GM23338 (cell line): ENCODE data around the gene FAM168B. TPM values are rescaled to one million over a fixed set of nuclear protein-coding genes. Genes with fewer than 3 reads are reported as not detected.

ENCODE experiments used
- ATAC-seq: fragments of 200-7000 bp; cut with Tn5 transposase; 3 replicates; pipeline ENCODE4 v1.9.1; 2020
- DNase-seq: peaks from one replicate; pipeline ENCODE4 v3.0.0-alpha.2; 2015; ENCODE audit warnings: low spot score
- H2AFZ ChIP-seq: fragments of 200-600 bp; sonication (generic); 2 replicates; pipeline ENCODE4 v1.8.0; 2016; ENCODE audit warnings: antibody characterized with exemption, mild to moderate bottlenecking, moderate library complexity
- H3F3A ChIP-seq: fragments of 200-600 bp; sonication (generic); replicated peaks from 2 replicates; pipeline ENCODE4 v1.8.0; 2017; ENCODE audit warnings: antibody characterized with exemption, mixed run types, low read depth
- H3K27ac ChIP-seq: fragments of 200-600 bp; sonication (generic); 2 replicates; pipeline ENCODE4 v1.6.1; 2016; ENCODE audit warnings: low read depth
- H3K27me3 ChIP-seq: fragments of 200-600 bp; sonication (generic); 2 replicates; pipeline ENCODE4 v1.8.0; 2016; ENCODE audit warnings: mild to moderate bottlenecking, mixed run types, moderate library complexity; ENCODE audit not compliant: insufficient read depth
- H3K36me3 ChIP-seq: fragments of 200-600 bp; sonication (generic); 2 replicates; pipeline ENCODE4 v1.8.0; 2016; ENCODE audit warnings: mild to moderate bottlenecking; ENCODE audit not compliant: insufficient read depth
- H3K4me1 ChIP-seq: fragments of 200-600 bp; sonication (generic); 2 replicates; pipeline ENCODE4 v1.8.0; 2016; ENCODE audit warnings: mild to moderate bottlenecking, moderate library complexity; ENCODE audit not compliant: insufficient read depth
- H3K4me2 ChIP-seq: fragments of 200-600 bp; sonication (generic); 2 replicates; pipeline ENCODE4 v1.7.1; 2017; ENCODE audit warnings: mixed run types
- H3K4me3 ChIP-seq: fragments of 200-600 bp; sonication (generic); 2 replicates; pipeline ENCODE4 v1.6.1; 2016; ENCODE audit warnings: mixed run types
- H3K79me2 ChIP-seq: fragments of 200-600 bp; sonication (generic); replicated peaks from 2 replicates; pipeline ENCODE4 v1.8.0; 2017; ENCODE audit warnings: mild to moderate bottlenecking; ENCODE audit not compliant: insufficient read depth
- H3K9me2 ChIP-seq: fragments of 200-600 bp; sonication (generic); 2 replicates; pipeline ENCODE4 v1.8.0; 2017; ENCODE audit not compliant: insufficient read depth
- H4K20me1 ChIP-seq: fragments of 200-600 bp; sonication (generic); replicated peaks from 2 replicates; pipeline ENCODE4 v1.8.0; 2017; ENCODE audit warnings: mild to moderate bottlenecking; ENCODE audit not compliant: insufficient read depth
- H3K27ac Mint-ChIP-seq: 2 replicates; pipeline ENCODE4 v1.8.0; 2020; ENCODE audit warnings: inconsistent platforms, mild to moderate bottlenecking, moderate library complexity, mixed read lengths
- H3K27me3 Mint-ChIP-seq: 3 replicates; pipeline ENCODE4 v1.8.0; 2022; ENCODE audit warnings: low read depth, mild to moderate bottlenecking, moderate library complexity, mixed read lengths, inconsistent platforms; ENCODE audit not compliant: insufficient read depth, poor library complexity
- H3K36me3 Mint-ChIP-seq: 3 replicates; pipeline ENCODE4 v1.8.0; 2021; ENCODE audit warnings: low read depth, mild to moderate bottlenecking, inconsistent platforms, moderate library complexity, mixed read lengths
- H3K4me1 Mint-ChIP-seq: 3 replicates; pipeline ENCODE4 v1.8.0; 2020; ENCODE audit warnings: mild to moderate bottlenecking, inconsistent platforms, mixed read lengths
- H3K4me3 Mint-ChIP-seq: 3 replicates; pipeline ENCODE4 v1.8.0; 2021; ENCODE audit warnings: moderate library complexity, mild to moderate bottlenecking, inconsistent platforms, mixed read lengths
- H3K9me3 Mint-ChIP-seq: 3 replicates; pipeline ENCODE4 v1.8.0; 2020; ENCODE audit warnings: moderate library complexity, mild to moderate bottlenecking, inconsistent platforms, mixed read lengths
- CREB1 ChIP-seq: fragments of 250-450 bp; sonication (Bioruptor Pico); IDR thresholded peaks from 2 replicates; pipeline ENCODE4 v1.5.0; 2020; ENCODE audit warnings: low read depth, mild to moderate bottlenecking, moderate library complexity
- EZH2 ChIP-seq: fragments of 200-600 bp; sonication (generic); IDR thresholded peaks from one replicate; pipeline ENCODE4 v1.8.0; 2017; ENCODE audit warnings: antibody characterized with exemption, mild to moderate bottlenecking, low read depth; ENCODE audit not compliant: unreplicated experiment
- EZH2phosphoT487 ChIP-seq: fragments of 200-600 bp; sonication (generic); IDR thresholded peaks from one replicate; pipeline ENCODE4 v1.8.1; 2018; ENCODE audit warnings: antibody characterized with exemption; ENCODE audit not compliant: unreplicated experiment
- JUNB ChIP-seq: IDR thresholded peaks from one replicate; pipeline ENCODE4 v1.6.1; 2016; ENCODE audit warnings: antibody characterized with exemption; ENCODE audit not compliant: unreplicated experiment
- NANOG ChIP-seq: IDR thresholded peaks from 2 replicates; pipeline ENCODE4 v1.6.1; 2016; ENCODE audit warnings: antibody characterized with exemption, borderline replicate concordance
- POLR2AphosphoS5 ChIP-seq: IDR thresholded peaks from 2 replicates; pipeline ENCODE4 v1.6.1; 2016; ENCODE audit warnings: antibody characterized with exemption, low read depth
- STAT1 ChIP-seq: IDR thresholded peaks from one replicate; pipeline ENCODE4 v1.6.1; 2016; ENCODE audit warnings: antibody characterized with exemption; ENCODE audit not compliant: unreplicated experiment
- ZNF114 ChIP-seq: fragments of 250-450 bp; sonication (Bioruptor Pico); IDR thresholded peaks from 2 replicates; pipeline ENCODE4 v1.5.0; 2020; ENCODE audit warnings: mild to moderate bottlenecking, moderate library complexity
- ZNF331 ChIP-seq: fragments of 250-450 bp; sonication (Bioruptor Pico); IDR thresholded peaks from 2 replicates; pipeline ENCODE4 v1.5.0; 2020; ENCODE audit warnings: low read depth, mild to moderate bottlenecking, moderate library complexity
- polyA plus RNA-seq: library from polyadenylated mRNA; unstranded; fragments of >200 nt; fragmentation: Nextera tagmentation; extraction: Ambion mirVana; gene quantifications from 2 replicates; pipeline ENCODE4 v1.2.1, GENCODE V29; 2016
- total RNA-seq: library from RNA; depleted of rRNA; stranded (reverse); fragments of >200 nt; shearing (Covaris generic); gene quantifications from 2 replicates; pipeline ENCODE4 v1.2.3, GENCODE V29; 2014
- TF ChIP-seq, protein P1 (sequence below): fragments of 250-450 bp; sonication (Bioruptor Pico); IDR thresholded peaks from 2 replicates; pipeline ENCODE4 v1.5.0; 2020; ENCODE audit warnings: mild to moderate bottlenecking, moderate library complexity
- TF ChIP-seq, protein P2 (sequence below): IDR thresholded peaks from 2 replicates; pipeline ENCODE4 v1.6.1; 2016; ENCODE audit warnings: antibody characterized with exemption
- TF ChIP-seq, protein P3 (sequence below), 2 experiments: fragments of 200-600 bp in 1 of 2; sonication (generic) in 1 of 2; conservative IDR thresholded peaks; 2 replicates each; pipeline versions ENCODE4 v1.5.1 to v1.6.1; 2016 to 2017; ENCODE audit warnings: antibody characterized with exemption in 2 of 2, low read depth in 2 of 2, mild to moderate bottlenecking in 2 of 2, moderate library complexity in 1 of 2
- TF ChIP-seq, protein P4 (sequence below): IDR thresholded peaks from one replicate; pipeline ENCODE4 v1.6.1; 2018; ENCODE audit warnings: antibody characterized with exemption; ENCODE audit not compliant: unreplicated experiment

The FAM168B gene
- total and polyA plus RNA-seq, 2 experiments from 2014 or later = 18.8 to 76.8 TPM

DNA sequence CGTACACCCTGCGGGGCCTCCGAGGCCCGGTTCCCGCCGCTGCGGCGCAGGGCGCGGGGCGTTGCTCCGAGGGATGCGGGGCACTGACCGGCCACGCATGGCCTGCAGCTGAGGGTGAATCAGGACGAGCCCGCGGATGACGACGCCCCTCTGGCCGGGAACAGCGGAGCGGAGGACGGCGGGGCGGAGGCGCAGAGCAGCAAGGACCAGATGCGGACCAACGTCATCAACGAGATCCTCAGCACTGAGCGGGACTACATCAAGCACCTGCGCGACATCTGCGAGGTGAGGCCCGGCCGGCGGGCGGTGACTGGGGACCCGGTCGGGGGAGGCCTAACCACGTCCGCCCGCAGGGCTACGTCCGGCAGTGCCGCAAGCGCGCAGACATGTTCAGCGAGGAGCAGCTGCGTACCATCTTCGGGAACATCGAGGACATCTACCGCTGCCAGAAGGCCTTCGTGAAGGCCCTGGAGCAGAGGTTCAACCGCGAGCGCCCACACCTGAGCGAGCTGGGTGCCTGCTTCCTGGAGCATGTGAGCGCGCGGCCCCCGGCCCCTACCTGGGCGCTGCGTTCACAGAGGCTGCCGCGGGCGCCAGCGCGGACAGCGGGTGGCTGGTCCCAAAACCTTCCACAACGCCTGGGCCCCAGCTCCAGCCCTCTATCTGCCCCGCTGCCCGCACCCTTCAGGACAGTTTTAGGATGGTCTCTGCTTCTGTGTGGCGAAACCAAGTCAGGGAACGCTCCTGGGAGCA lies 53.2 kb downstream of the FAM168B start:
- Histone ChIP-seq H3K79me2 (no peaks in the 10 kb centered on the region), H3K27ac (no peak overlapping the region), H3K9me2 (no peaks in the 10 kb centered on the region), H3K4me3 (no peak overlapping the region), H3K4me1 (no peaks in the 10 kb centered on the region; the same call in 1 of the 2 replicates), H3K27me3 (peaks cover 11% of the 10 kb centered on the region), H3F3A (no peaks in the 10 kb centered on the region), H4K20me1 (no peaks in the 10 kb centered on the region), H3K36me3 (no peaks in the 10 kb centered on the region), H3K4me2 (no peak overlapping the region), H2AFZ (no peak overlapping the region)
- Mint-ChIP-seq H3K9me3 (no peaks in the 10 kb centered on the region; the same call in 2 of the 3 replicates), H3K4me1 (peaks cover 9% of the 10 kb centered on the region; the same call in 2 of the 3 replicates), H3K27ac (no peak overlapping the region), H3K27me3 (peaks cover 30% of the 10 kb centered on the region), H3K4me3 (no peak overlapping the region), H3K36me3 (no peaks in the 10 kb centered on the region; the same call in 2 of the 3 replicates)
- ATAC-seq (peak; percentile 8), DNase-seq (no peak)
- TF ChIP-seq ZNF331 (CRISPR knock-in tag) = no peak
- no peak for TF ChIP-seq NANOG
- TF ChIP-seq JUNB = no peak
- TF ChIP-seq, protein P1, sequence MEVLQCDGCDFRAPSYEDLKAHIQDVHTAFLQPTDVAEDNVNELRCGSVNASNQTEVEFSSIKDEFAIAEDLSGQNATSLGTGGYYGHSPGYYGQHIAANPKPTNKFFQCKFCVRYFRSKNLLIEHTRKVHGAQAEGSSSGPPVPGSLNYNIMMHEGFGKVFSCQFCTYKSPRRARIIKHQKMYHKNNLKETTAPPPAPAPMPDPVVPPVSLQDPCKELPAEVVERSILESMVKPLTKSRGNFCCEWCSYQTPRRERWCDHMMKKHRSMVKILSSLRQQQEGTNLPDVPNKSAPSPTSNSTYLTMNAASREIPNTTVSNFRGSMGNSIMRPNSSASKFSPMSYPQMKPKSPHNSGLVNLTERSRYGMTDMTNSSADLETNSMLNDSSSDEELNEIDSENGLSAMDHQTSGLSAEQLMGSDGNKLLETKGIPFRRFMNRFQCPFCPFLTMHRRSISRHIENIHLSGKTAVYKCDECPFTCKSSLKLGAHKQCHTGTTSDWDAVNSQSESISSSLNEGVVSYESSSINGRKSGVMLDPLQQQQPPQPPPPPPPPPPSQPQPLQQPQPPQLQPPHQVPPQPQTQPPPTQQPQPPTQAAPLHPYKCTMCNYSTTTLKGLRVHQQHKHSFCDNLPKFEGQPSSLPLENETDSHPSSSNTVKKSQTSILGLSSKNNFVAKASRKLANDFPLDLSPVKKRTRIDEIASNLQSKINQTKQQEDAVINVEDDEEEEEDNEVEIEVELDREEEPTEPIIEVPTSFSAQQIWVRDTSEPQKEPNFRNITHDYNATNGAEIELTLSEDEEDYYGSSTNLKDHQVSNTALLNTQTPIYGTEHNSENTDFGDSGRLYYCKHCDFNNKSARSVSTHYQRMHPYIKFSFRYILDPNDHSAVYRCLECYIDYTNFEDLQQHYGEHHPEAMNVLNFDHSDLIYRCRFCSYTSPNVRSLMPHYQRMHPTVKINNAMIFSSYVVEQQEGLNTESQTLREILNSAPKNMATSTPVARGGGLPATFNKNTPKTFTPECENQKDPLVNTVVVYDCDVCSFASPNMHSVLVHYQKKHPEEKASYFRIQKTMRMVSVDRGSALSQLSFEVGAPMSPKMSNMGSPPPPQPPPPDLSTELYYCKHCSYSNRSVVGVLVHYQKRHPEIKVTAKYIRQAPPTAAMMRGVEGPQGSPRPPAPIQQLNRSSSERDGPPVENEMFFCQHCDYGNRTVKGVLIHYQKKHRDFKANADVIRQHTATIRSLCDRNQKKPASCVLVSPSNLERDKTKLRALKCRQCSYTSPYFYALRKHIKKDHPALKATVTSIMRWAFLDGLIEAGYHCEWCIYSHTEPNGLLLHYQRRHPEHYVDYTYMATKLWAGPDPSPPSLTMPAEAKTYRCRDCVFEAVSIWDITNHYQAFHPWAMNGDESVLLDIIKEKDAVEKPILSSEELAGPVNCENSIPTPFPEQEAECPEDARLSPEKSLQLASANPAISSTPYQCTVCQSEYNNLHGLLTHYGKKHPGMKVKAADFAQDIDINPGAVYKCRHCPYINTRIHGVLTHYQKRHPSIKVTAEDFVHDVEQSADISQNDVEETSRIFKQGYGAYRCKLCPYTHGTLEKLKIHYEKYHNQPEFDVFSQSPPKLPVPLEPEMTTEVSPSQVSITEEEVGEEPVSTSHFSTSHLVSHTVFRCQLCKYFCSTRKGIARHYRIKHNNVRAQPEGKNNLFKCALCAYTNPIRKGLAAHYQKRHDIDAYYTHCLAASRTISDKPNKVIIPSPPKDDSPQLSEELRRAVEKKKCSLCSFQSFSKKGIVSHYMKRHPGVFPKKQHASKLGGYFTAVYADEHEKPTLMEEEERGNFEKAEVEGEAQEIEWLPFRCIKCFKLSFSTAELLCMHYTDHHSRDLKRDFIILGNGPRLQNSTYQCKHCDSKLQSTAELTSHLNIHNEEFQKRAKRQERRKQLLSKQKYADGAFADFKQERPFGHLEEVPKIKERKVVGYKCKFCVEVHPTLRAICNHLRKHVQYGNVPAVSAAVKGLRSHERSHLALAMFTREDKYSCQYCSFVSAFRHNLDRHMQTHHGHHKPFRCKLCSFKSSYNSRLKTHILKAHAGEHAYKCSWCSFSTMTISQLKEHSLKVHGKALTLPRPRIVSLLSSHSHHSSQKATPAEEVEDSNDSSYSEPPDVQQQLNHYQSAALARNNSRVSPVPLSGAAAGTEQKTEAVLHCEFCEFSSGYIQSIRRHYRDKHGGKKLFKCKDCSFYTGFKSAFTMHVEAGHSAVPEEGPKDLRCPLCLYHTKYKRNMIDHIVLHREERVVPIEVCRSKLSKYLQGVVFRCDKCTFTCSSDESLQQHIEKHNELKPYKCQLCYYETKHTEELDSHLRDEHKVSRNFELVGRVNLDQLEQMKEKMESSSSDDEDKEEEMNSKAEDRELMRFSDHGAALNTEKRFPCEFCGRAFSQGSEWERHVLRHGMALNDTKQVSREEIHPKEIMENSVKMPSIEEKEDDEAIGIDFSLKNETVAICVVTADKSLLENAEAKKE (CRISPR knock-in tag) = no peak
- TF ChIP-seq, protein P2, sequence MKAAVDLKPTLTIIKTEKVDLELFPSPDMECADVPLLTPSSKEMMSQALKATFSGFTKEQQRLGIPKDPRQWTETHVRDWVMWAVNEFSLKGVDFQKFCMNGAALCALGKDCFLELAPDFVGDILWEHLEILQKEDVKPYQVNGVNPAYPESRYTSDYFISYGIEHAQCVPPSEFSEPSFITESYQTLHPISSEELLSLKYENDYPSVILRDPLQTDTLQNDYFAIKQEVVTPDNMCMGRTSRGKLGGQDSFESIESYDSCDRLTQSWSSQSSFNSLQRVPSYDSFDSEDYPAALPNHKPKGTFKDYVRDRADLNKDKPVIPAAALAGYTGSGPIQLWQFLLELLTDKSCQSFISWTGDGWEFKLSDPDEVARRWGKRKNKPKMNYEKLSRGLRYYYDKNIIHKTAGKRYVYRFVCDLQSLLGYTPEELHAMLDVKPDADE = no peak
- TF ChIP-seq, protein P3, sequence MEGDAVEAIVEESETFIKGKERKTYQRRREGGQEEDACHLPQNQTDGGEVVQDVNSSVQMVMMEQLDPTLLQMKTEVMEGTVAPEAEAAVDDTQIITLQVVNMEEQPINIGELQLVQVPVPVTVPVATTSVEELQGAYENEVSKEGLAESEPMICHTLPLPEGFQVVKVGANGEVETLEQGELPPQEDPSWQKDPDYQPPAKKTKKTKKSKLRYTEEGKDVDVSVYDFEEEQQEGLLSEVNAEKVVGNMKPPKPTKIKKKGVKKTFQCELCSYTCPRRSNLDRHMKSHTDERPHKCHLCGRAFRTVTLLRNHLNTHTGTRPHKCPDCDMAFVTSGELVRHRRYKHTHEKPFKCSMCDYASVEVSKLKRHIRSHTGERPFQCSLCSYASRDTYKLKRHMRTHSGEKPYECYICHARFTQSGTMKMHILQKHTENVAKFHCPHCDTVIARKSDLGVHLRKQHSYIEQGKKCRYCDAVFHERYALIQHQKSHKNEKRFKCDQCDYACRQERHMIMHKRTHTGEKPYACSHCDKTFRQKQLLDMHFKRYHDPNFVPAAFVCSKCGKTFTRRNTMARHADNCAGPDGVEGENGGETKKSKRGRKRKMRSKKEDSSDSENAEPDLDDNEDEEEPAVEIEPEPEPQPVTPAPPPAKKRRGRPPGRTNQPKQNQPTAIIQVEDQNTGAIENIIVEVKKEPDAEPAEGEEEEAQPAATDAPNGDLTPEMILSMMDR (conservative IDR thresholded peaks at IDR 0.05; ENCODE audit: low read depth in 2 of 2) = no peak
- TF ChIP-seq EZH2phosphoT487 = no peak
- TF ChIP-seq EZH2 = no peak
- TF ChIP-seq, protein P4, sequence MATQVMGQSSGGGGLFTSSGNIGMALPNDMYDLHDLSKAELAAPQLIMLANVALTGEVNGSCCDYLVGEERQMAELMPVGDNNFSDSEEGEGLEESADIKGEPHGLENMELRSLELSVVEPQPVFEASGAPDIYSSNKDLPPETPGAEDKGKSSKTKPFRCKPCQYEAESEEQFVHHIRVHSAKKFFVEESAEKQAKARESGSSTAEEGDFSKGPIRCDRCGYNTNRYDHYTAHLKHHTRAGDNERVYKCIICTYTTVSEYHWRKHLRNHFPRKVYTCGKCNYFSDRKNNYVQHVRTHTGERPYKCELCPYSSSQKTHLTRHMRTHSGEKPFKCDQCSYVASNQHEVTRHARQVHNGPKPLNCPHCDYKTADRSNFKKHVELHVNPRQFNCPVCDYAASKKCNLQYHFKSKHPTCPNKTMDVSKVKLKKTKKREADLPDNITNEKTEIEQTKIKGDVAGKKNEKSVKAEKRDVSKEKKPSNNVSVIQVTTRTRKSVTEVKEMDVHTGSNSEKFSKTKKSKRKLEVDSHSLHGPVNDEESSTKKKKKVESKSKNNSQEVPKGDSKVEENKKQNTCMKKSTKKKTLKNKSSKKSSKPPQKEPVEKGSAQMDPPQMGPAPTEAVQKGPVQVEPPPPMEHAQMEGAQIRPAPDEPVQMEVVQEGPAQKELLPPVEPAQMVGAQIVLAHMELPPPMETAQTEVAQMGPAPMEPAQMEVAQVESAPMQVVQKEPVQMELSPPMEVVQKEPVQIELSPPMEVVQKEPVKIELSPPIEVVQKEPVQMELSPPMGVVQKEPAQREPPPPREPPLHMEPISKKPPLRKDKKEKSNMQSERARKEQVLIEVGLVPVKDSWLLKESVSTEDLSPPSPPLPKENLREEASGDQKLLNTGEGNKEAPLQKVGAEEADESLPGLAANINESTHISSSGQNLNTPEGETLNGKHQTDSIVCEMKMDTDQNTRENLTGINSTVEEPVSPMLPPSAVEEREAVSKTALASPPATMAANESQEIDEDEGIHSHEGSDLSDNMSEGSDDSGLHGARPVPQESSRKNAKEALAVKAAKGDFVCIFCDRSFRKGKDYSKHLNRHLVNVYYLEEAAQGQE = no peak
- TF ChIP-seq STAT1 = no peak
- TF ChIP-seq ZNF114 = no peak
- TF ChIP-seq CREB1 = no peak
- no peak for TF ChIP-seq POLR2AphosphoS5
